ENCODE data around the gene VAV1.
"Not testable (repeated sequence)": the region's sequence is repeated elsewhere in the genome, so short reads cannot be mapped to it uniquely, and the experiment has no call there.

VAV1 gene

DNA sequence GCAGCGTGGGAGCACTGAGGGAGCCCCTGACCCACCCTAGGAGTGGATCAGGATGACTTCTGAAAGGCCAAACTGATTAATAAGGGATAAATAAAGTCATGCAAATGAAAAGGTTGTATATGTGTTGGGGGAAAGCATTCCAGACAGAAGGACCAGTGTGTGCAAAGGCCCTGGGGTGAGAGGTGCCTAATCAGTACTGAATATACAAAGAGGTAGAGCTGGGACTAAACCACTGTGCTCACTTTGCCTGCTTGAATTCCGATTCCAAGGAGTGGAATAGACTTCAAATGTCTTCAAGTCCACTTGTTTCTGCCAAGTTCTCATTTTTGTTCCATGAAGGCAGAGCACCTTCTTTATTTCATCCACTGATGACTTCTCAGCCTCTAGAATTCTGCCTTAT is 82.2 kb downstream of the VAV1 start:
- no peak for DNase-seq

DNA sequence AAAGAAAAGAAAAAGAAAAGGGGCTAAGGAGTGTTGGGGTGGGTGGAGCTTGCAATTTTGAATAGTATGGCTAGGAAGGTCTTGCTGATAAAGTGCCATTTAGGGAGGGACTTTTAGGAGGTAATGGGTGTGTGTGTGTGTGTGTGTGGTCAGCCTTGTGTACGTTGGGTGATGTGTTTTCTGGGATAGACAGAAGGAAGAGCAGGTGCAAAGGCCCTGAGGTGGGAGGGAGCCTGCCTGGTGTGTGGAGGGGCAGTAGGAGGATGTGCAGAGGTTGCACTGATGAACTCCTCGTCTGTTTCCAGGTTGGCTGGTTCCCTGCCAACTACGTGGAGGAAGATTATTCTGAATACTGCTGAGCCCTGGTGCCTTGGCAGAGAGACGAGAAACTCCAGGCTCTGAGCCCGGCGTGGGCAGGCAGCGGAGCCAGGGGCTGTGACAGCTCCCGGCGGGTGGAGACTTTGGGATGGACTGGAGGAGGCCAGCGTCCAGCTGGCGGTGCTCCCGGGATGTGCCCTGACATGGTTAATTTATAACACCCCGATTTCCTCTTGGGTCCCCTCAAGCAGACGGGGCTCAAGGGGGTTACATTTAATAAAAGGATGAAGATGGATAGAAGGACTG is 84.4 kb downstream of the VAV1 start:
- DNase-seq, result peak; percentile 22

DNA sequence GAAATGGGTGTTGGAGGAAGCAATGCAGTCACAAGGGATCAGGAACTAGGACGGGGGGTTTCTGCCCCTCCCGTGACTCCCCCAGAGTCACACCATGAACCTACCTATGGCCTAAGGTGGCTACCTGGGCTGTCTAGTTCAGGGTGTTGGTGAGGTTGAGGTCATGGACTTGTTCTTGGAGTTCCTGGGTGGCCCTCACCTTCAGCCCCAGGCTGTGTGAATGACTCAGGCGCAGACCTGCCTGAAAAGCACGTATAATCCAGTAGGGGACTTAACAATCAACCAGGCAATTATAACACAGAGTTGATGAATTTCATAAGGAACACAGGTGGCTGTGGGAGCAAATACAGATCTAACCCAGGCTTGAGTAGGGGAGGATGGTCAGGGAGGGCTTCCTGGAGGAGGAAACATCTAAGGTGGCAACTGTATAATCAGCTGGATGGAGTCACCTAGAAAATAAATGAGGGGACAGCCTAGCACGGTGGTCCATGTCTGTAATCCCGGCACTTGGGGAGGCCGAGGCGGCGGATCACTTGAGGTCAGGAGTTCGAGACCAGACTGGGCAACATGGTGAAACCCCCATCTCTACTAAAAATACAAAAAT is 89.3 kb downstream of the VAV1 start:
- DNase-seq, result no peak

DNA sequence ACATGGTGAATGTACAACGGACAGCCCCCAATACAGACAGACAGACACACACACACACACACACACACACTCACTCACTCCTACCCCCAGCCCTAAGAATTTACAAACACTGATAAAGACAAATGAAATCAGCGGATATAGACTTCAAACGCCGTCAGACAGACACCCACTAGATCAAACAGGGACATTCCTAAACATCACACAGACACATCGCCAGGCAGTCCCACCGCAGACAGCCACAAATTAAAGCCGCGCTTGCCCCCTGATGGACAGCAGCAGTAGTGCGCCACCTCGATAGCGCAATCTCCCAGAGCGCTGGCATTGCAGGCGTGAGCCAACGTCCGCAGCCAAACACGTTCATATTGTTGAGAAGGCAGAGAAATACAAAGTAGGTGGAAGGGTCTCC is 90.2 kb downstream of the VAV1 start:
- peak; percentile 72 for DNase-seq

GRCh38 chr19:6864325-6864940 is 91.9 kb downstream of the VAV1 start:
- no peak for DNase-seq

GRCh38 chr19:6865849-6866248 is 93.3 kb downstream of the VAV1 start:
- DNase-seq, result no peak

GRCh38 chr19:6866741-6867151 is 94.2 kb downstream of the VAV1 start:
- no peak for DNase-seq

DNA sequence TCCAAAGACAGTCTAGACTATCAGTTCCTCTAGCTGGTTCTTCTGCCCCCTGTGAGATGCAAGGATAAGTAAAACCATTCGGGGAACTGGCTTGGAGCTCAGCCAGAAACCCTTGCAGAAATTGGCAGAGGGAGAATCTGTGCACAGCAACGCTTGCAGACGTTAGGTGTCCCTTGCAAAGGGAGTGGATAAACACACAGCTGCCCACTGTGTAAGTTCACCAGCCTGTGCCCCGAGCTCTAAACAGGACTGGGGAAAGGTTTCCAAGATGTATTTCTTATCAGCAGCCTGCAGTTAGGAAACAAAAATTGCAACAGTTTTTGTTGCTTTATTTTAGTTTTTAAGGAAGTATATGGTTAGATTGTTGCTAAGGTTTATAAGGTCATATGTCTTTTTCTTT is 95.8 kb downstream of the VAV1 start:
- DNase-seq, result no peak

DNA sequence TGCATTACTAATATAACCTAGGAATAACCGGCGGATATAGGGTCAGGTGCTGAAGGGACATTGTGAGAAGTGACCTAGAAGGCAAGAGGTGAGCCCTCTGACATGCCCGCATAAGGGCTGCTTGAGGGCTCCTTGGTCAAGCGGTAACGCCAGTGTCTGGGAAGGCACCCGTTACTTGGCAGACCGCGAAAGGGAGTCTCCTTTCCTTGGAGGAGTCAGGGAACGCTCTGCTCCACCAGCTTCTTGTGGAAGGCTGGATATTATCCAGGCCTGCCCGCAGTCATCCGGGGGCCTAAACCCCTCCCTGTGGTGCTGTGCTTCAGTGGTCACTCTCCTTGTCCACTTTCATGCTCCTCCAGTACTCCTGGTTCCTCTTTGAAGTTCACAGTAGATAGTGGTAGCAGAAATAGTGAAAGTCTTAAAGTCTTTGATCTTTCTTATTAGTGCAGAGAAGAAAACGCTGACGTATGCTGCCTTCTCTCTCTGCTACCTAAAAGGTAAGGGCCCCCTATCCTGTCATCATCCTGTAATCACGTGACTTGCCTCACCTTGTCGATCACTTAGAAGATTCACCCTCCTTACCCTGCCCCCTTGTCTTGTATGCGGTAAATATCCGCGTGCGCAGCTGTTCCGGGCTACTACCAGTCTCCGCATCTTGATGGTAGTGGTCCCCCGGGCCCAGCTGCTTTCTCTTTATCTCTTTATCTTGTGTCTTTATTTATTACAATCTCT is 96.8 kb downstream of the VAV1 start:
- not testable (repeated sequence) for DNase-seq

DNA sequence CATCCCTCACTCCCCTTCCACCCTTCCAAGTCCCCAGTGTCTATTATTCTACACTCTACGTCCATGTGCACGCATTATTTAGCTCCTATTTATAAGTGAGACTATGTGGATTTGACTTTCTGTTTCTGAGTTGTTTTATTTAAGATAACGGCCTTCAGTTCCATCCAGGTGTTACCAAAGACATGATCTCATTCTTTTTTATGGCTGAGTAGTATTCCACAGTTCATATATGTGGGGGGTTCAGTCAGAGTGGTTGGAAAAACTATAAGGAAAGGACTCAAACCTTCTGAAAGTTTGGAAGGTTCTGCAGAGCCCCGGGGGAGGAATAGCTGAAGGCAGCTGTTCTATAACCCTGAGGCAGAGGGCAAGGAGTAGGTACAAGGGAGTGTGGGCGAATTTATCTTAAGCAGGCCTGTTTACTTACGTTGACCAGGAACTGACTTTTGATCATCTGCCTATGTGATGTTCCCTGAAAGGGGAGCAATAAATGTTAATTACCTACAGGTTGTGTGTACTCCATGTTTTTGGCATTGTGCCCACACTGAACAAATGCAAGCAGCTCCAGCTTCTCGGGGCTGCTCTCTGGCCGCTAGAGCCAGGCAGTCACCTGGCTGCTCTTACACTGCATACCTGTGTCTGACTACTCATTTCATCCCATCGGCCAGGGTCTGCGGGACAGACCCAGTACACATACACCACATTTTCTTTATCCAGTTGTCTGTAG is 101.4 kb downstream of the VAV1 start:
- no peak for DNase-seq

DNA sequence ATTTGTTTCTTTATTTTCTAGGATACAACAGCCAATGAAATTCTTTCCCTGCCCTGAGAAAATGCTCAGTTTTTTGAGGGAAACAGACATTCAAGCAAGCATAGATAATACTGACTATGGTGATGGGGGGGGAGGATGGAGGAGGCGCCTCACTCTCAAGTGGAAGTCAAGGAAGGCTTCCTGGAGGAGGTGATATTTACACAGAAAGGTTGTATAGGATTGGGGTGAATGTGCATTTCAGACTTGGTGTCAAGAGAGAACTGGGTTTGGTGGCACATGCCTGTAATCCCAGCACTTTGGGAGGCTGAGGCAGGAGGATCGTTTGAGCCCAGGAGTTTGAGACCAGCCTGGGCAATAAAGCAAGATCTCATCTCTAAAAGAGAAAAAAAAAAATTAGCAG is 102.7 kb downstream of the VAV1 start:
- DNase-seq, result no peak

DNA sequence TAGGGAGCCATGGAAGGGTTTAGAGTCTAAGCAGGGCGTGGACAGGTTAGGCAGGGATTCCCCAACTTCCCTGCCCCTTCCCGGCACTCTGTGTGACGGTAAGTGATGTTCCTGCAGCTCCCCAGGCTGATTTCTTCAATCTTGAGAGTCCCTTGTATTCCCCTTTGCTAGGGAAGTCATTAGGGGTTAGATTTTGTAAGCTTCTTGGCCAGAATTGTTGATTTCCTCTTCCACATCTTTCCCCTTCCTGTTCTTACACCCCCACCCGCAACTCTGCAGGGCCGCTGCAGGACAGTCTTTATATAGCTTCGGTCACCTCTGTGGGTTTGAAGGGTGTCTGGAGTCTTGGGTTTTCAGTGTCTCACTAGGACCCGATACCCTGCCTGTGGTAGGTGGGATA is 104.2 kb downstream of the VAV1 start:
- DNase-seq, result no peak

DNA sequence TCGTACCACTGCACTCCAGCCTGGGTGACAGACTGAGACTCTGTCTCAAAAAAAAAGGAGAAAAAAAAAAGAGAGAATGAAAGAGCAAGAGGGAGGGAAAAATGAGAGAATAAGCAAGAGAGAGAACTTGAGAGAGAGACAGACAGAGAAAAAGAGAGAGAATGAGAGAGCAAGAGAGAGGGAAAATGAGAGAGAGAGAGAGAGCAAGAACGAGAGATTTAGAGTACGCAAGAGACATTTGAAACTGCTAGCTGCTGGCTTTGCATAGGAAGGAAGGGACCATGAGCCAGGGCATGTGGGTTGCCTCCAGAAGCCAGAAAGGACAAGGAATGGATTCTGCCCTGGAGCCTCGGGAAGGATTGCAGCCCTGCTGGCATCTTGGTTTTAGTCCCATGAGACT is 105.3 kb downstream of the VAV1 start:
- DNase-seq, result no peak

- DNase-seq, result no peak
Measured at GRCh38 chr19:6886277-6886897, 113.9 kb downstream of the VAV1 start.

DNA sequence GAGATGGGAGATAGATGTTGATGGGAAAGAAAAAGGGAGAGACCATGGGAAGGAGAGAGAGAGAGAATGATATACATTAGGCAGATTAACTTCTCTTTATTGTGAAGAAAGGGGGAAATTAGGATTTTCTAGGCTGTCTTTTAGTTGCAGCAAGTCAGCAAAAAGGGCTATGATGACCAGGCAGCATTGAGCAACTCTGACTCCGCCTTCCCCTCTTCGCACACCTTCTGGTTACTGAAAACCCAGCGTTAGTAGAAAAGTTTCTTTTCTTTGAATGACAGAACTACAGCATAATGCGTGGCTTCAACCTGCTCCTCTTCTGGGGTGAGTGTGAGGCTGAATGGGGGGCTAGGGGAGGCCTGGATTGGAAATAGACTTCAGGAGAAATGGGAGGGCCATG is 114.8 kb downstream of the VAV1 start, which contains the start of gene ADGRE1:
TSS of gene ADGRE1 (plus strand) at position 264 of the 400 bp plus-strand sequence. CDS start at position 294, 30 bp downstream.
- no peak for DNase-seq

DNA sequence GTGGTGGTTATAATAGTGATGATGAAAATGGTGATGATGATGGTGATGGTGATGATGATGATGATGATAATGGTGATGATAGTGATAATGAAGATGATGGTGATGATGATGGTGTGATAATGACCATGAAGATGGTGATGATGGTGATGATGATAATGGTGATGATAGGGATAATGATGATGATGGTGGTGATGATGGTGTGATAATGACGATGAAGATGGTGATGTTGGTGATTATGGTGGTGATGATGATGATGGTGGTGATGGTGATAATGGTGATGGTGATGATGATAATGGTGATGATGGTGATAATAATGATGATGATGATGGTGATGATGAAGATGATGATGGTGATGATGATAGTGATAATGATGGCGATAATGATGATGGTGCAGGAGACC is 116.5 kb downstream of the VAV1 start:
- no peak for DNase-seq

GRCh38 chr19:6890401-6890913 is 117.9 kb downstream of the VAV1 start:
- no peak for DNase-seq

DNA sequence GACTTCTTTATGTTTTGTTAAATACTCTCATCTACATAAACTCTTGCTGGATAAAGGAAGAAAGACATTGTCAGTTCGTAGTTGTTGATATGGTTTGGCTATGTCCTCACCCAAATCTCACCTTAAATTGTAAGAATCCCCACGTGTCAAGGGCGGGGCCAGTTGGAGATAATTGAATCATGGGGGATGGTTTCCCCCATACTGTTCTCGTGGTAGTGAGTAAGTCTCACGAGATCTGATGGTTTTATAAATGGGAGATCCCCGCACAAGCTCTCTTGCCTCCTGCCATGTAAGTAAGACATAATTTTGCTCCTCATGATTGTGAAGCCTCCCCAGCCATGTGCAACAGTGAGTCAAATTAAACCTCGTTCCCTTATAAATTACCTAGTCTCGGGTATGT is 118.4 kb downstream of the VAV1 start:
- DNase-seq, result no peak

GRCh38 chr19:6891761-6892385 is 119.4 kb downstream of the VAV1 start:
- no peak for DNase-seq

GRCh38 chr19:6894313-6894712 is 121.8 kb downstream of the VAV1 start:
- no peak for DNase-seq

GRCh38 chr19:6903446-6903845 is 130.9 kb downstream of the VAV1 start:
- no peak for DNase-seq

DNA sequence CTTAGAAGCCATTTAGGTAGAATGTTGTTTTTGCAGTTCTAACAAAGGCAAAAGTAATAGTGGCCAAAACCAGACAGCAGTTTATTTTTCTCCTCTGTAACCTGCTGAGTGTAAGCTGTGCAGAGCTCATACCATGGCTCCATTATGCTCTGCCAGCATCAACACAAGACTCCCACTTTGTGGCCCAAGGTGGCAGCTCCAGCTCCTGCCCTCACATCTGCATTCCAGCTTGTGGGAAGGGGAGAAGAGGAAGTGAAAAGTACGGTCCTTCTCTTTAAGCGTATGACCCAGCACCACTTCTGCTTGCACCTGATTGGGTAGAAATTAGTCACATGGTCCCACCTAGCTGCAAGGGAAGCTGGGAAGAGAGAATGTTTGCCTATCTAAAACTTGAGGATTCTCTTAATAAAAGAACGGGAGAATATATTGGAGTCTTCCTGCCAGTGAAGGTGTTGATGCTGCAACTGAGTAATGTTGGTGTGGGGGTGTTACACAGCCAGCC is 134.1 kb downstream of the VAV1 start:
- no peak for DNase-seq

All from right hindlimb (tissue), 1 donor.